Hepatocyte (in vitro differentiated cells): ENCODE measurements around the gene DYNC2H1. TPM values are rescaled to one million over a fixed set of nuclear protein-coding genes. Genes with fewer than 3 reads are reported as not detected.

Source experiments
- DNase-seq: peaks from one replicate; pipeline ENCODE4 v3.0.0-alpha.2; 2016; ENCODE audit warnings: low spot score
- H2AFZ ChIP-seq: fragments of 200-600 bp; sonication (generic); 2 replicates; pipeline ENCODE4 v1.6.0; 2016; ENCODE audit warnings: antibody characterized with exemption, mild to moderate bottlenecking
- H3K27ac ChIP-seq: fragments of 200-600 bp; sonication (generic); 2 replicates; pipeline ENCODE4 v1.5.1; 2016; ENCODE audit warnings: mild to moderate bottlenecking
- H3K27me3 ChIP-seq: fragments of 200-600 bp; sonication (generic); 2 replicates; pipeline ENCODE4 v1.6.1; 2016
- H3K36me3 ChIP-seq: fragments of 200-600 bp; sonication (generic); replicated peaks from 2 replicates; pipeline ENCODE4 v1.5.1; 2016; ENCODE audit warnings: low read depth; ENCODE audit not compliant: insufficient read depth
- H3K4me1 ChIP-seq: fragments of 200-600 bp; sonication (generic); 2 replicates; pipeline ENCODE4 v1.5.1; 2016; ENCODE audit warnings: mild to moderate bottlenecking, moderate library complexity; ENCODE audit not compliant: insufficient read depth
- H3K4me2 ChIP-seq: fragments of 200-600 bp; sonication (generic); 2 replicates; pipeline ENCODE4 v1.6.0; 2016
- H3K4me3 ChIP-seq: fragments of 200-600 bp; sonication (generic); 2 replicates; pipeline ENCODE4 v1.5.1; 2016; ENCODE audit warnings: mild to moderate bottlenecking
- H3K79me2 ChIP-seq: fragments of 200-600 bp; sonication (generic); 2 replicates; pipeline ENCODE4 v1.6.0; 2017; ENCODE audit warnings: mild to moderate bottlenecking
- H3K9me2 ChIP-seq: fragments of 200-600 bp; sonication (generic); replicated peaks from 2 replicates; pipeline ENCODE4 v1.6.0; 2017; ENCODE audit warnings: mild to moderate bottlenecking; ENCODE audit not compliant: insufficient read depth
- H3K9me3 ChIP-seq: fragments of 200-600 bp; sonication (generic); 2 replicates; pipeline ENCODE4 v1.5.1; 2016; ENCODE audit warnings: low read depth, mild to moderate bottlenecking
- H4K20me1 ChIP-seq: fragments of 200-600 bp; sonication (generic); 2 replicates; pipeline ENCODE4 v1.6.0; 2016; ENCODE audit warnings: mild to moderate bottlenecking; ENCODE audit not compliant: insufficient read depth, poor library complexity, severe bottlenecking
- EZH2 ChIP-seq: fragments of 200-600 bp; sonication (generic); IDR thresholded peaks from 2 replicates; pipeline ENCODE4 v1.6.1; 2016; ENCODE audit warnings: antibody characterized with exemption, mild to moderate bottlenecking, borderline replicate concordance
- EZH2phosphoT487 ChIP-seq: fragments of 200-600 bp; sonication (generic); IDR thresholded peaks from one replicate; pipeline ENCODE4 v1.6.1; 2018; ENCODE audit warnings: antibody characterized with exemption, mild to moderate bottlenecking, low read depth, moderate library complexity; ENCODE audit not compliant: unreplicated experiment, severe bottlenecking
- WGBS: methylation state at CpG from one replicate; pipeline ENCODE4 v1.1.6; 2016; ENCODE audit warnings: low lambda C conversion rate; ENCODE audit errors: missing lambda C conversion rate; 5-methylcytosine and 5-hydroxymethylcytosine counted together
- polyA plus RNA-seq: library from polyadenylated mRNA; unstranded; fragments of >200 nt; fragmentation: Nextera tagmentation; extraction: Ambion mirVana; gene quantifications from 2 replicates; pipeline ENCODE4 v1.2.1, GENCODE V29; 2016
- total RNA-seq: library from RNA; depleted of rRNA; stranded (reverse); fragments of >200 nt; gene quantifications from 2 replicates; pipeline ENCODE4 v1.2.3, GENCODE V29; 2014
- TF ChIP-seq, protein P1 (sequence below): fragments of 200-600 bp; sonication (generic); IDR thresholded peaks from 2 replicates; pipeline ENCODE4 v1.5.1; 2016; ENCODE audit warnings: antibody characterized with exemption, mild to moderate bottlenecking; ENCODE audit not compliant: poor library complexity

Gene DYNC2H1
- total and polyA plus RNA-seq, 2 experiments from 2014 or later, result 4.4 to 16.9 TPM

DNA sequence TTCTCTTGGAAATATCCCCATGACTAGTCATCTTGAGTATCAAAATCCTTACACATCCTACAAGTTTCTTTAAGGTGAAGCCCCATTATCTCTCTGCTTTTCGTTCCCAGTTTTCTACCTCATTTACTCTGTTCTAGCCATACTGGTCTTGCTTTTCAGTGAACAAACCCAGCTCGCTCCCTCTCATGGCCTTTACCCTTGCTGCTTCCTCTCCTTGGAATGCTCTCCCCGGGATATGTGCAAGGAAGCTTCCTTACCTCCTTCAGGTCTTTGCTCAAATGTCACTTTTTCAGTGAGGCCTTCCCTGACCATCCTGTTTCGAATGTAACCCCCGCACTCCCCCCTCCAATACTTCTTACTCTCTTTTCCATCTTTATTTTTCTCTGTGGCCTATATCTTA lies 331.8 kb downstream of the DYNC2H1 start:
- WGBS, result 95% methylated on average over 5 of the region's 5 CpGs

DNA sequence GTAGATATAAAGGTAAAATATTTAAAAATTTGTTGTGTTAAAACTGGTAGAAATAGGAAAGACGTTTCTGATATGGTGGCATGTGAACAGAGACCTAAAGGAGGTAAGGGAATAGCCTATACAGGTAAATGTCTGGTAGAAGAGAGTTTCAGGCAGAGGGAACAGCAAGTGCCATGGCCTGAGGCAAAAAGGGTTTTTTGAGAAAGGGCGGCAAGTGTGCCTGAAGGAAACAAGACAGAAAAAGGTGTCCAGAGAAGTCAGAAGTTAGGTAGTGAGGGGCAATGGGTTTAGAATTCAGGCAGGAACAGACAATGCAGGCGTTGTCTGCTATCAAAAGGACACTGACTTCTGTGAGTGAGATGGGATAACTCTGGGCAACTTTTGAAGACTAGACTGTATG lies 339.7 kb downstream of the DYNC2H1 start:
- TF ChIP-seq EZH2, result no peak
- TF ChIP-seq EZH2phosphoT487, result no peak
- TF ChIP-seq, protein P1, sequence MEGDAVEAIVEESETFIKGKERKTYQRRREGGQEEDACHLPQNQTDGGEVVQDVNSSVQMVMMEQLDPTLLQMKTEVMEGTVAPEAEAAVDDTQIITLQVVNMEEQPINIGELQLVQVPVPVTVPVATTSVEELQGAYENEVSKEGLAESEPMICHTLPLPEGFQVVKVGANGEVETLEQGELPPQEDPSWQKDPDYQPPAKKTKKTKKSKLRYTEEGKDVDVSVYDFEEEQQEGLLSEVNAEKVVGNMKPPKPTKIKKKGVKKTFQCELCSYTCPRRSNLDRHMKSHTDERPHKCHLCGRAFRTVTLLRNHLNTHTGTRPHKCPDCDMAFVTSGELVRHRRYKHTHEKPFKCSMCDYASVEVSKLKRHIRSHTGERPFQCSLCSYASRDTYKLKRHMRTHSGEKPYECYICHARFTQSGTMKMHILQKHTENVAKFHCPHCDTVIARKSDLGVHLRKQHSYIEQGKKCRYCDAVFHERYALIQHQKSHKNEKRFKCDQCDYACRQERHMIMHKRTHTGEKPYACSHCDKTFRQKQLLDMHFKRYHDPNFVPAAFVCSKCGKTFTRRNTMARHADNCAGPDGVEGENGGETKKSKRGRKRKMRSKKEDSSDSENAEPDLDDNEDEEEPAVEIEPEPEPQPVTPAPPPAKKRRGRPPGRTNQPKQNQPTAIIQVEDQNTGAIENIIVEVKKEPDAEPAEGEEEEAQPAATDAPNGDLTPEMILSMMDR, result no peak
- Histone ChIP-seq H3K4me1 (no peaks in the 10 kb centered on the region), H3K79me2 (no peaks in the 10 kb centered on the region), H3K27me3 (no peaks in the 10 kb centered on the region), H4K20me1 (no peaks in the 10 kb centered on the region), H3K9me2 (no peaks in the 10 kb centered on the region), H3K4me2 (no peak overlapping the region), H2AFZ (no peak overlapping the region), H3K4me3 (no peak overlapping the region), H3K36me3 (no peaks in the 10 kb centered on the region), H3K27ac (no peak overlapping the region), H3K9me3 (no peaks in the 10 kb centered on the region)
- no peak for DNase-seq
- WGBS, result 83% methylated on average over 3 of the region's 3 CpGs

More for the DNA sequence above, 331.8 kb downstream of the DYNC2H1 start:
- no peak overlapping the region for H2AFZ ChIP-seq
- no peaks in the 10 kb centered on the region for H3K9me2 ChIP-seq
- H4K20me1 ChIP-seq, result no peaks in the 10 kb centered on the region
- no peak for DNase-seq
- H3K27ac ChIP-seq, result no peak overlapping the region
- TF ChIP-seq EZH2phosphoT487 (no peak), EZH2 (no peak)
- TF ChIP-seq, protein P1, result no peak
- H3K27me3 ChIP-seq, result no peaks in the 10 kb centered on the region
- H3K4me2 ChIP-seq, result no peak overlapping the region
- no peaks in the 10 kb centered on the region for H3K36me3 ChIP-seq
- no peaks in the 10 kb centered on the region for H3K9me3 ChIP-seq
- no peaks in the 10 kb centered on the region for H3K4me1 ChIP-seq
- no peaks in the 10 kb centered on the region for H3K79me2 ChIP-seq
- H3K4me3 ChIP-seq, result no peak overlapping the region

DNA sequence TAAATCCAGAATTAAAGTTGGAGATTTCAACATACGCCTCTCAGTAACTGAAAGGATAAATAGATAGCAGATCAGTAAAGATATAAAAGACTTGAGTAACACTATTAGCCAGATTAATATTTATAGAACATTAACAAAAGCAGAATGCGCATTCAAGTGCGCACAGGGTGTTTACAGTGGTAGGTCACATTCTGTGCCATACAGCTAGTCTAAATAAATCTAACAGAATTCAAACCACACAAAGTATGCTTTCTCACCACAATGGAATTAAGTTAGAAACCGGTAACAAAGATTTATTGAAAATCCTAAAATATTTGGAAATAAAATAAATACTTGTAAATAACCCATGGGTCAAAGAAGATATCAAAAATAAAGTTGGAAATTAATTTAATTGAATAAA lies 341.0 kb downstream of the DYNC2H1 start:
- no peaks in the 10 kb centered on the region for H3K9me3 ChIP-seq
- H3K79me2 ChIP-seq, result no peaks in the 10 kb centered on the region
- no peak overlapping the region for H2AFZ ChIP-seq
- no peaks in the 10 kb centered on the region for H3K36me3 ChIP-seq
- no peaks in the 10 kb centered on the region for H3K4me1 ChIP-seq
- H3K27me3 ChIP-seq, result no peaks in the 10 kb centered on the region
- H3K4me3 ChIP-seq, result no peak overlapping the region
- H3K4me2 ChIP-seq, result no peak overlapping the region
- TF ChIP-seq, protein P1, result no peak
- TF ChIP-seq EZH2phosphoT487 (no peak), EZH2 (no peak)
- WGBS, result 88% methylated on average over 4 of the region's 4 CpGs
- DNase-seq, result no peak
- no peak overlapping the region for H3K27ac ChIP-seq
- H3K9me2 ChIP-seq, result no peaks in the 10 kb centered on the region
- H4K20me1 ChIP-seq, result no peaks in the 10 kb centered on the region

DNA sequence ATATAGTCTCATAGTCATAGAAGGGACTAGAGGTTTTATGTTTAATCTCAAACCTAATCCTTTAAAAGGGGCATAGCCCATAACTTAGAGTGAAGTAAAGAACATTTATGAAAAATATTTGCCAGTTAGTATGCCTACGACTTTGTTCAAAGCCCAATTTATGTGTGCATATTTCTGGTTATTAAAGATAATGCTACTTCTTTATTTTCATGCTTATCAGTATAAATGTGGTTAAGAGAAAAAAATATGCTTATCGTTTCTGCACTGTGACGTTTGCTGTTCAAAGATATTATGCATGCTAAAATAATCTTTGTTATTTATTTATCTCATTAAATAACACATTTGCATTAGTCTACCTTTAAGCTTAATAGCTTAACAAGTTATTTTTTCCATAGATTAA lies 343.9 kb downstream of the DYNC2H1 start:
- no peaks in the 10 kb centered on the region for H3K9me2 ChIP-seq
- no peaks in the 10 kb centered on the region for H3K4me1 ChIP-seq
- no peaks in the 10 kb centered on the region for H3K36me3 ChIP-seq
- H3K4me3 ChIP-seq, result no peak overlapping the region
- H3K9me3 ChIP-seq, result no peaks in the 10 kb centered on the region
- no peak for TF ChIP-seq EZH2
- TF ChIP-seq, protein P1, result no peak
- no peak for TF ChIP-seq EZH2phosphoT487
- H4K20me1 ChIP-seq, result no peaks in the 10 kb centered on the region
- no peaks in the 10 kb centered on the region for H3K79me2 ChIP-seq
- no peak overlapping the region for H3K27ac ChIP-seq
- H3K27me3 ChIP-seq, result no peaks in the 10 kb centered on the region
- DNase-seq, result no peak
- 66% methylated on average over 3 of the region's 3 CpGs for WGBS
- no peak overlapping the region for H3K4me2 ChIP-seq
- no peak overlapping the region for H2AFZ ChIP-seq
